SW480 (cell line): ENCODE data around the gene AK8.
"Not testable (repeated sequence)": the region's sequence is repeated elsewhere in the genome, so short reads cannot be mapped to it uniquely, and the experiment has no call there.

Source experiments
- DNase-seq: peaks from one replicate; pipeline ENCODE4 v3.0.0-alpha.2; 2016; ENCODE audit warnings: low spot score

AK8 gene

GRCh38 chr9:132711846-132712245 is 166.2 kb downstream of the AK8 start:
- no peak for DNase-seq

- DNase-seq = not testable (repeated sequence)
Observed at GRCh38 chr9:132711152-132711551, 166.9 kb downstream of the AK8 start.

- DNase-seq = no peak
Observed at GRCh38 chr9:132710333-132710732, 167.8 kb downstream of the AK8 start.

GRCh38 chr9:132708769-132709430 is 169.2 kb downstream of the AK8 start:
- no peak for DNase-seq

- no peak for DNase-seq
Observed at GRCh38 chr9:132708239-132708638, 169.8 kb downstream of the AK8 start.

- no peak for DNase-seq
Observed at GRCh38 chr9:132703336-132703735, 174.7 kb downstream of the AK8 start.

- no peak for DNase-seq
Observed at GRCh38 chr9:132702254-132702653, 175.8 kb downstream of the AK8 start.

- no peak for DNase-seq
Observed at GRCh38 chr9:132699956-132700355, 178.1 kb downstream of the AK8 start.

- no peak for DNase-seq
Observed at GRCh38 chr9:132698989-132699388, 179.1 kb downstream of the AK8 start.

- no peak for DNase-seq
Observed at GRCh38 chr9:132697230-132697629, 180.9 kb downstream of the AK8 start.

GRCh38 chr9:132694144-132694543 is 183.9 kb downstream of the AK8 start:
- no peak for DNase-seq

GRCh38 chr9:132690696-132691095 is 187.4 kb downstream of the AK8 start:
- DNase-seq = no peak

- no peak for DNase-seq
Observed at GRCh38 chr9:132683873-132684272, 194.2 kb downstream of the AK8 start.

GRCh38 chr9:132681561-132681960 is 196.5 kb downstream of the AK8 start:
- DNase-seq = no peak

- DNase-seq = no peak
Observed at GRCh38 chr9:132679946-132680625, 198.0 kb downstream of the AK8 start.

- no peak for DNase-seq
Observed at GRCh38 chr9:132677976-132678375, 200.1 kb downstream of the AK8 start.
